MCF 10A (cell line): Measurements from ENCODE around the gene MMP19. TPM values are rescaled to one million over a fixed set of nuclear protein-coding genes. Genes with fewer than 3 reads are reported as not detected.
A peak's percentile ranks its signal among the peaks of the same experiment; 100 is the strongest.

Source experiments
- BruUV-seq: library from RNA; stranded (reverse); fragments of 400-500 nt; replicated peaks from 2 replicates; lab custom pipeline; 2021; lab: Mats Ljungman, UMichigan
- CTCF ChIA-PET: fragments of 300-600 bp; sonication (Branson Sonifier 250); formaldehyde crosslinking; extraction: SDS; loops from one replicate; lab custom pipeline; 2021; ENCODE audit warnings: antibody characterized with exemption, inconsistent platforms; lab: Yijun Ruan, JAX
- POLR2A ChIA-PET: fragments of 300-600, 350-650 bp; sonication (Branson Sonifier 250); formaldehyde crosslinking; extraction: SDS; loops from one replicate; lab custom pipeline; 2020; ENCODE audit warnings: antibody characterized with exemption, inconsistent platforms; lab: Yijun Ruan, JAX
- DNase-seq: peaks from one replicate; pipeline ENCODE4 v3.0.0-alpha.2; 2018; ENCODE audit not compliant: unreplicated experiment
- H3K27ac Mint-ChIP-seq: one replicate; pipeline ENCODE4 v1.8.0; 2022; ENCODE audit warnings: mild to moderate bottlenecking, low read depth, mixed read lengths; ENCODE audit not compliant: unreplicated experiment
- H3K27me3 Mint-ChIP-seq: one replicate; pipeline ENCODE4 v1.8.0; 2022; ENCODE audit warnings: mixed read lengths; ENCODE audit not compliant: insufficient read depth, unreplicated experiment
- H3K36me3 Mint-ChIP-seq: one replicate; pipeline ENCODE4 v1.8.0; 2022; ENCODE audit warnings: mild to moderate bottlenecking, moderate library complexity, mixed read lengths; ENCODE audit not compliant: insufficient read depth, unreplicated experiment
- H3K4me1 Mint-ChIP-seq: one replicate; pipeline ENCODE4 v1.8.0; 2022; ENCODE audit warnings: mixed read lengths; ENCODE audit not compliant: insufficient read depth, unreplicated experiment
- H3K4me3 Mint-ChIP-seq: one replicate; pipeline ENCODE4 v1.8.0; 2022; ENCODE audit warnings: mild to moderate bottlenecking, moderate library complexity, mixed read lengths; ENCODE audit not compliant: unreplicated experiment
- H3K9me3 Mint-ChIP-seq: one replicate; pipeline ENCODE4 v1.8.0; 2022; ENCODE audit warnings: mixed read lengths; ENCODE audit not compliant: unreplicated experiment
- intact Hi-C: fragments of 100-400 bp; cut with micrococcal nuclease; formaldehyde crosslinking; loops from 2 replicates; pipeline ENCODE4 v1.14.1; 2022
- total RNA-seq: library from RNA; stranded (reverse); gene quantifications from 2 replicates; pipeline ENCODE4 v1.2.3, GENCODE V29; 2022
- TF ChIP-seq, protein P1 (sequence below): fragments of 200-600 bp; IDR thresholded peaks from one replicate; pipeline ENCODE4 v1.8.0; 2022; ENCODE audit warnings: antibody characterized with exemption, mild to moderate bottlenecking; ENCODE audit not compliant: unreplicated experiment

The MMP19 gene
- total RNA-seq, 1 experiment from 2014 or later = 3.7 TPM

DNA sequence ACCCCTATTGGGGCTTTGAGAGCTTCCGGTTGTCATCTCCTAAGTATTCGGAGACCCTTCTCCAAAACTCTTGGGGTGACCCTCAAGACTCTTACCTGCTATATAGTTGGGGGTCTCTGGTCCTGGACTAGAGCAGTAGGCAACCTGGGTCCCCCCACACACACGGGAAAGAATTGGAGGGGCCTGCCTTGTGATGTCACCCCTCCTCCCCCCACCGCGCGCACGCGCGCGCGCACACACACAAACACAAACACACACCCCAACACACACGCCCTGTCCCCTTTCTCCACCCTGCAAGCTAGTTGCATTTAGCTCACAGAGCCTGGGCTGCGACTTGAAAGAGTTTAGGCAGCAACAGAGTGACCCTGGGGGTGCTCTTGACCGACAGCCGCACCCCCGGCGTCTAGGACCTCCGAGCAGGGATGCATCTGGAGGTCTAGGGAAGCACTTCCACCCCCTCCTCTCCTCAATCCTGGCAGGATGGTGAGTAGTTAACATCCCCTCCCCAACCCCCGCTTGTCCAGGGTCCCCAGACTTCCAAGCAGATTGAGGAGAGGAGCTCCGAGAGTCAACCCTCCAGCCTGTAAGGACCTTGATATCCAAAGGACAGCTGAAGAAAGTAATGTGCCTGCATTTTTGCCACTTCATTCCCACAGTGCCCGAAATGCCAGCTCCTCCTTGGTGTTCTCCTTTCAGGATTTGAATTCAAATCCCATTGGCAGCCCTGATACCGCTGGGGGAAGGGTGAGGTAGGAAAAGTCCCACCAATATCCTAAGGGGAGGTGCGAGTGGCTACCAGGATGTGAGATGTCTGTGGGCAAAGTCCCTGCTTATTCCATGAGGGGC lies 11.9 kb downstream of the MMP19 start:
- CTCF ChIA-PET = interaction anchor here (0.7 to 3.0 kb wide), 7 partner anchors 10 to 1079 kb away, joined by 3 to 12 read pairs (median 4); partner anchors contain the start of genes DGKA, ORMDL2 and SARNP
- no TSS peak for BruUV-seq
- H3K27me3 Mint-ChIP-seq = no peaks in the 10 kb centered on the region
- peaks cover 19% of the 10 kb centered on the region for H3K36me3 Mint-ChIP-seq
- H3K27ac Mint-ChIP-seq = peak overlapping the region; percentile 92
- TF ChIP-seq, protein P1, sequence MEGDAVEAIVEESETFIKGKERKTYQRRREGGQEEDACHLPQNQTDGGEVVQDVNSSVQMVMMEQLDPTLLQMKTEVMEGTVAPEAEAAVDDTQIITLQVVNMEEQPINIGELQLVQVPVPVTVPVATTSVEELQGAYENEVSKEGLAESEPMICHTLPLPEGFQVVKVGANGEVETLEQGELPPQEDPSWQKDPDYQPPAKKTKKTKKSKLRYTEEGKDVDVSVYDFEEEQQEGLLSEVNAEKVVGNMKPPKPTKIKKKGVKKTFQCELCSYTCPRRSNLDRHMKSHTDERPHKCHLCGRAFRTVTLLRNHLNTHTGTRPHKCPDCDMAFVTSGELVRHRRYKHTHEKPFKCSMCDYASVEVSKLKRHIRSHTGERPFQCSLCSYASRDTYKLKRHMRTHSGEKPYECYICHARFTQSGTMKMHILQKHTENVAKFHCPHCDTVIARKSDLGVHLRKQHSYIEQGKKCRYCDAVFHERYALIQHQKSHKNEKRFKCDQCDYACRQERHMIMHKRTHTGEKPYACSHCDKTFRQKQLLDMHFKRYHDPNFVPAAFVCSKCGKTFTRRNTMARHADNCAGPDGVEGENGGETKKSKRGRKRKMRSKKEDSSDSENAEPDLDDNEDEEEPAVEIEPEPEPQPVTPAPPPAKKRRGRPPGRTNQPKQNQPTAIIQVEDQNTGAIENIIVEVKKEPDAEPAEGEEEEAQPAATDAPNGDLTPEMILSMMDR = no peak
- POLR2A ChIA-PET = interaction anchor here (0.5 to 6.8 kb wide), 27 partner anchors 8 to 286 kb away, joined by 3 to 129 read pairs (median 5); partner anchors contain the start of genes DGKA, MMP19, ORMDL2 and PA2G4
- intact Hi-C loops = no loop called here
- no peaks in the 10 kb centered on the region for H3K9me3 Mint-ChIP-seq
- peaks cover 25% of the 10 kb centered on the region for H3K4me1 Mint-ChIP-seq
- DNase-seq = no peak
- peak overlapping the region; percentile 97 for H3K4me3 Mint-ChIP-seq

- H3K4me3 Mint-ChIP-seq = peak overlapping the region; percentile 97
- ChIA-PET CTCF (interaction anchor here (0.6 to 3.0 kb wide), 10 partner anchors 12 to 1579 kb away, joined by 3 to 12 read pairs (median 4); partner anchors contain the start of genes DGKA, ORMDL2 and SARNP), POLR2A (interaction anchor here (0.6 to 6.8 kb wide), 32 partner anchors 9 to 462 kb away, joined by 3 to 129 read pairs (median 5); partner anchors contain the start of genes DGKA, MMP19, ORMDL2 and PA2G4)
- TF ChIP-seq, protein P1 = no peak
- BruUV-seq = TSS peak; percentile 51
- H3K27ac Mint-ChIP-seq = peak overlapping the region; percentile 92
- intact Hi-C loops = loop anchor here (1.0 kb wide), 2 partner anchors 17 to 97 kb away; partner anchors contain the start of gene PYM1
- H3K9me3 Mint-ChIP-seq = no peaks in the 10 kb centered on the region
- peaks cover 28% of the 10 kb centered on the region for H3K4me1 Mint-ChIP-seq
- H3K36me3 Mint-ChIP-seq = peaks cover 19% of the 10 kb centered on the region
- no peaks in the 10 kb centered on the region for H3K27me3 Mint-ChIP-seq
- DNase-seq = peak; percentile 13
Measured at GRCh38 chr12:55829967-55830600, 12.7 kb downstream of the MMP19 start.

DNA sequence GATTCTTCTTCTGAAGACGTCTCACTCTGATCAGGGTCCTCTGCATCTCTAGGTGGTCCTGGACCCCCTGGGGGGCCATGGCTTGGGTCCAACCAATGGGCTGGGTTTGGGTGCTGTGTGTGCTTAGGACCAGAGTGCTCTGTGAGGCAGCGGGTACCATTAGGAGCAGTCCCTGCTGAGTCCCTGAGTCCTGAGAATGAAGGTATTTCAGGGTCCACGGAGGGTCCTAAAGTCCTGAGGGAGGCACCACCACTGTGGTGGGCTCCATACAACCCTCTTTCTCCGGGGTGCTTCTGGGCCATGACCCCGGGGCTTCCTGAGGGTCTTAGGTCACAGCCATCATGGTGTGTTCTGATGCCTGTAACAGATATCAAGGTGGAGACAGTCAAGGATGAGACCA lies 14.4 kb downstream of the MMP19 start:
- H3K27ac Mint-ChIP-seq = peak overlapping the region; percentile 92
- TF ChIP-seq, protein P1 = no peak
- no TSS peak for BruUV-seq
- peaks cover 29% of the 10 kb centered on the region for H3K36me3 Mint-ChIP-seq
- H3K4me3 Mint-ChIP-seq = peak overlapping the region; percentile 97
- H3K9me3 Mint-ChIP-seq = no peaks in the 10 kb centered on the region
- DNase-seq = no peak
- intact Hi-C loops = no loop called here
- ChIA-PET CTCF (no interaction called here), POLR2A (interaction anchor here (0.7 to 6.8 kb wide), 11 partner anchors 9 to 120 kb away, joined by 3 to 129 read pairs (median 7); partner anchors contain the start of genes DGKA, ORMDL2, PYM1 and SARNP)
- H3K27me3 Mint-ChIP-seq = no peaks in the 10 kb centered on the region
- peaks cover 35% of the 10 kb centered on the region for H3K4me1 Mint-ChIP-seq
